GM21515 (cell line): ENCODE measurements around the gene DDI2.
A peak's percentile ranks its signal among the peaks of the same experiment; 100 is the strongest.

Experiments
- ATAC-seq: cut with Tn5 transposase; IDR thresholded peaks from one replicate; pipeline ENCODE4 v1.9.1; 2021; ENCODE audit not compliant: unreplicated experiment

Gene DDI2

GRCh38 chr1:15605398-15606383 is 11.6 kb upstream of the DDI2 start:
- ATAC-seq = no peak

- no peak for ATAC-seq
Measured at GRCh38 chr1:15609631-15610030, 7.6 kb upstream of the DDI2 start.

- ATAC-seq = no peak
Measured at GRCh38 chr1:15610167-15610566, 7.1 kb upstream of the DDI2 start.

- ATAC-seq = peak; percentile 23
Measured at GRCh38 chr1:15616373-15617172, 685 bp upstream of the DDI2 start.

GRCh38 chr1:15618077-15618654 is 908 bp downstream of the DDI2 start:
- peak; percentile 44 for ATAC-seq

- ATAC-seq = no peak
Measured at GRCh38 chr1:15618655-15619525, 1.6 kb downstream of the DDI2 start.

- no peak for ATAC-seq
Measured at GRCh38 chr1:15620155-15620545, 2.9 kb downstream of the DDI2 start.

- no peak for ATAC-seq
Measured at GRCh38 chr1:15620902-15621682, 3.8 kb downstream of the DDI2 start.

- no peak for ATAC-seq
Measured at GRCh38 chr1:15621975-15622374, 4.7 kb downstream of the DDI2 start.

GRCh38 chr1:15622712-15623373 is 5.6 kb downstream of the DDI2 start:
- ATAC-seq = no peak

- ATAC-seq = no peak
Measured at GRCh38 chr1:15623435-15623834, 6.2 kb downstream of the DDI2 start.

GRCh38 chr1:15624133-15624714 is 7.0 kb downstream of the DDI2 start:
- no peak for ATAC-seq

- ATAC-seq = no peak
Measured at GRCh38 chr1:15625056-15625917, 8.0 kb downstream of the DDI2 start.

- ATAC-seq = no peak
Measured at GRCh38 chr1:15626269-15626950, 9.2 kb downstream of the DDI2 start.

- ATAC-seq = peak; percentile 70
Measured at GRCh38 chr1:15627343-15627988, 10.2 kb downstream of the DDI2 start.

- ATAC-seq = no peak
Measured at GRCh38 chr1:15628003-15628402, 10.7 kb downstream of the DDI2 start.
